ENCODE measurements around the gene ALDH5A1.

GRCh38 chr6:24460966-24461365, 33.8 kb upstream of the ALDH5A1 start:
- TF ChIP-seq POLR2A (IDR thresholded peaks at IDR 0.05), result no peak
- no peak for TF ChIP-seq CTCF (IDR thresholded peaks at IDR 0.05)

All from lower leg skin (tissue), 3 donors.